Measurements from ENCODE around the gene FLT3.

The FLT3 gene

GRCh38 chr13:28138756-28139470 lies 38.5 kb upstream of the FLT3 start:
- H3K4me3 ChIP-seq (ENCODE audit: low read depth, low read length) = peak overlapping the region; percentile 75
- no peaks in the 10 kb centered on the region for H3K9me3 ChIP-seq (ENCODE audit: severe bottlenecking)
- TF ChIP-seq CTCF (IDR thresholded peaks at IDR 0.05; ENCODE audit: low read depth, low read length) = 0 out of 2 replicates have a peak, but pooled peaks have one; percentile 5
- peak overlapping the region; percentile 99 for H3K27ac ChIP-seq
- peak; percentile 94 for DNase-seq
- peaks cover 8% of the 10 kb centered on the region; the same call in 1 of the 2 replicates for H3K36me3 ChIP-seq
- H3K27me3 ChIP-seq (ENCODE audit: insufficient read depth, low read depth, severe bottlenecking) = no peaks in the 10 kb centered on the region

- DNase-seq = peak; percentile 97
- peaks cover 8% of the 10 kb centered on the region; the same call in 1 of the 2 replicates for H3K36me3 ChIP-seq
- peak within 1 kb of the TSS; percentile 99 for H3K27ac ChIP-seq
- H3K4me3 ChIP-seq (ENCODE audit: low read depth, low read length) = peak within 1 kb of the TSS; percentile 75
- TF ChIP-seq CTCF (IDR thresholded peaks at IDR 0.05; ENCODE audit: low read depth, low read length) = peak; percentile 19; the same call in 1 of the 2 replicates
- no peaks in the 10 kb centered on the region for H3K9me3 ChIP-seq (ENCODE audit: severe bottlenecking)
- no peaks in the 10 kb centered on the region for H3K27me3 ChIP-seq (ENCODE audit: insufficient read depth, low read depth, severe bottlenecking)
Observed at GRCh38 chr13:28138012-28138755, 37.8 kb upstream of the FLT3 start, which contains the start of gene PAN3. Gene PAN3, plus strand, starts transcription at chr13:28138545. Its CDS starts 113 bp downstream, at chr13:28138658.

- no peak for DNase-seq
- Histone ChIP-seq H3K36me3 (peaks cover 8% of the 10 kb centered on the region; the same call in 1 of the 2 replicates), H3K27ac (peak overlapping the region; percentile 99), H3K9me3 (ENCODE audit: severe bottlenecking) (no peaks in the 10 kb centered on the region), H3K27me3 (ENCODE audit: insufficient read depth, low read depth, severe bottlenecking) (no peaks in the 10 kb centered on the region), H3K4me3 (ENCODE audit: low read depth, low read length) (peak overlapping the region; percentile 75)
- TF ChIP-seq CTCF (IDR thresholded peaks at IDR 0.05; ENCODE audit: low read depth, low read length) = no peak
Observed at GRCh38 chr13:28137596-28137995, 37.2 kb upstream of the FLT3 start.

- no peak for DNase-seq
Observed at GRCh38 chr13:28136916-28137315, 36.5 kb upstream of the FLT3 start.

GRCh38 chr13:28131646-28132045 lies 31.3 kb upstream of the FLT3 start:
- no peak for DNase-seq
- no peak overlapping the region for H3K4me3 ChIP-seq (ENCODE audit: low read depth, low read length)

More at GRCh38 chr13:28136916-28137315, 36.5 kb upstream of the FLT3 start:
- Histone ChIP-seq H3K9me3 (ENCODE audit: severe bottlenecking) (no peaks in the 10 kb centered on the region), H3K27ac (peak overlapping the region; percentile 99), H3K27me3 (ENCODE audit: insufficient read depth, low read depth, severe bottlenecking) (no peaks in the 10 kb centered on the region), H3K4me3 (ENCODE audit: low read depth, low read length) (peak overlapping the region; percentile 75), H3K36me3 (peaks cover 8% of the 10 kb centered on the region; the same call in 1 of the 2 replicates)
- TF ChIP-seq CTCF (IDR thresholded peaks at IDR 0.05; ENCODE audit: low read depth, low read length) = no peak

More at GRCh38 chr13:28131646-28132045, 31.3 kb upstream of the FLT3 start:
- TF ChIP-seq CTCF (IDR thresholded peaks at IDR 0.05; ENCODE audit: low read depth, low read length) = no peak
- Histone ChIP-seq H3K27ac (no peak overlapping the region), H3K27me3 (ENCODE audit: insufficient read depth, low read depth, severe bottlenecking) (no peaks in the 10 kb centered on the region), H3K9me3 (ENCODE audit: severe bottlenecking) (no peaks in the 10 kb centered on the region), H3K36me3 (no peaks in the 10 kb centered on the region)

Measured in WERI-Rb-1 (cell line).